CD4-positive, alpha-beta T cell (primary cell): Measurements from ENCODE around the gene ZNF385B. TPM values are rescaled to one million over a fixed set of nuclear protein-coding genes. Genes with fewer than 3 reads are reported as not detected.

ENCODE experiments used
- ATAC-seq: fragments of 200-7000 bp; cut with Tn5 transposase; one replicate; pipeline ENCODE4 v1.10.0; 2022; ENCODE audit warnings: mild to moderate bottlenecking; ENCODE audit not compliant: poor library complexity
- CTCF ChIA-PET: fragments of 350-600 bp; sonication (Branson Sonifier 250); formaldehyde crosslinking; loops from one replicate; lab custom pipeline; 2021; ENCODE audit warnings: antibody characterized with exemption, inconsistent platforms; lab: Charles Lee
- POLR2A ChIA-PET: fragments of 350-600 bp; sonication (Branson Sonifier 250); formaldehyde crosslinking; loops from one replicate; lab custom pipeline; 2021; ENCODE audit warnings: antibody characterized with exemption, inconsistent platforms; lab: Charles Lee
- DNase-seq, 14 experiments: peaks; one replicate each; pipeline ENCODE4 v3.0.0-alpha.2; 2013 to 2020; ENCODE audit warnings: mixed read lengths in 2 of 14
- H3K27ac ChIP-seq, 2 donors: one replicate each; pipeline versions ENCODE4 v1.5.1 to v1.7.0; 2013; ENCODE audit warnings: low read length in 2 of 2, low read depth in 1 of 2, mild to moderate bottlenecking in 1 of 2
- H3K27me3 ChIP-seq, 2 experiments: 1 replicate in 1 of 2; 2 replicates in 1 of 2; pipeline versions ENCODE4 v1.6.1 to v1.7.0; 2013; ENCODE audit warnings: low read length in 2 of 2, control low read depth in 1 of 2, mild to moderate bottlenecking in 1 of 2, moderate library complexity in 1 of 2; ENCODE audit not compliant: insufficient read depth in 2 of 2, control insufficient read depth in 1 of 2
- H3K36me3 ChIP-seq: one replicate; pipeline ENCODE4 v1.6.1; 2013; ENCODE audit warnings: low read length, control low read depth; ENCODE audit not compliant: insufficient read depth
- H3K4me1 ChIP-seq: one replicate; pipeline ENCODE4 v1.6.1; 2013; ENCODE audit warnings: low read length, control low read depth; ENCODE audit not compliant: insufficient read depth
- H3K4me3 ChIP-seq: one replicate; pipeline ENCODE4 v1.5.1; 2013; ENCODE audit warnings: mild to moderate bottlenecking, low read length, moderate library complexity
- H3K9me3 ChIP-seq, 2 experiments: 1 replicate in 1 of 2; 2 replicates in 1 of 2; pipeline versions ENCODE4 v1.6.1 to v1.7.0; 2013; ENCODE audit warnings: low read length in 2 of 2, mild to moderate bottlenecking in 2 of 2, control low read depth in 1 of 2, moderate library complexity in 1 of 2; ENCODE audit not compliant: control insufficient read depth in 1 of 2, insufficient read depth in 1 of 2
- H3K27ac Mint-ChIP-seq: one replicate; pipeline ENCODE4 v1.8.0; 2020; ENCODE audit warnings: mixed read lengths
- H3K27me3 Mint-ChIP-seq: one replicate; pipeline ENCODE4 v1.8.0; 2021; ENCODE audit warnings: mixed read lengths
- H3K36me3 Mint-ChIP-seq: one replicate; pipeline ENCODE4 v1.8.0; 2021; ENCODE audit warnings: low read depth, mixed read lengths
- H3K4me1 Mint-ChIP-seq: one replicate; pipeline ENCODE4 v1.8.0; 2021; ENCODE audit warnings: low read depth, mixed read lengths
- H3K4me3 Mint-ChIP-seq: one replicate; pipeline ENCODE4 v1.8.0; 2020; ENCODE audit warnings: mild to moderate bottlenecking, mixed read lengths
- H3K9me3 Mint-ChIP-seq: one replicate; pipeline ENCODE4 v1.8.0; 2020; ENCODE audit warnings: mixed read lengths
- CTCF ChIP-seq: fragments of 200-600 bp; IDR thresholded peaks from one replicate; pipeline ENCODE4 v1.8.0; 2022; ENCODE audit warnings: antibody characterized with exemption, mild to moderate bottlenecking
- intact Hi-C, 2 experiments: fragments of 100-400 bp; cut with DNase I in 1 of 2; cut with micrococcal nuclease in 1 of 2; formaldehyde crosslinking; loops; one replicate each; pipeline versions ENCODE4 v1.15.1 to v1.9.0; 2023 to 2025; cut with DNase I, micrococcal nuclease
- total RNA-seq, 174 experiments: library from RNA in 2 of 174; stranded (reverse) in 2 of 174; gene quantifications; one replicate each; pipeline ENCODE4 v1.2.3 and lab custom pipeline; 2021 to 2026

Gene ZNF385B
- total RNA-seq, 2 experiments from 2014 or later, result not detected

GRCh38 chr2:179809606-179810005 lies 51.8 kb downstream of the ZNF385B start:
- peaks cover 0 to 4% of the 10 kb centered on the region in 2 experiments for H3K9me3 ChIP-seq
- H3K4me3 ChIP-seq, result no peak overlapping the region
- ATAC-seq (no peak), DNase-seq (no peak)
- no peaks in the 10 kb centered on the region for H3K27me3 ChIP-seq
- CTCF ChIA-PET, result no interaction called here
- no peak for TF ChIP-seq CTCF
- H3K27ac Mint-ChIP-seq, result no peak overlapping the region
- H3K36me3 ChIP-seq, result no peaks in the 10 kb centered on the region
- intact Hi-C loops, result no loop called here
- no peaks in the 10 kb centered on the region for H3K36me3 Mint-ChIP-seq
- H3K4me1 Mint-ChIP-seq, result no peaks in the 10 kb centered on the region
- H3K9me3 Mint-ChIP-seq, result peaks cover 4% of the 10 kb centered on the region
- H3K27ac ChIP-seq, result no peak overlapping the region
- POLR2A ChIA-PET, result no interaction called here
- H3K4me3 Mint-ChIP-seq, result no peak overlapping the region
- no peaks in the 10 kb centered on the region for H3K4me1 ChIP-seq
- H3K27me3 Mint-ChIP-seq, result no peaks in the 10 kb centered on the region

- TF ChIP-seq CTCF, result no peak
- Histone ChIP-seq H3K4me1 (no peaks in the 10 kb centered on the region), H3K27ac (no peak overlapping the region), H3K4me3 (no peak overlapping the region), H3K36me3 (no peaks in the 10 kb centered on the region), H3K27me3 (no peaks in the 10 kb centered on the region), H3K9me3 (no peaks in the 10 kb centered on the region)
- ChIA-PET POLR2A (no interaction called here), CTCF (no interaction called here)
- intact Hi-C loops, result no loop called here
- Mint-ChIP-seq H3K27ac (no peak overlapping the region), H3K4me3 (no peak overlapping the region), H3K4me1 (no peaks in the 10 kb centered on the region), H3K27me3 (peaks cover 7% of the 10 kb centered on the region), H3K9me3 (no peaks in the 10 kb centered on the region), H3K36me3 (no peaks in the 10 kb centered on the region)
- DNase-seq (no peak), ATAC-seq (no peak)
Measured at GRCh38 chr2:179805001-179805400, 56.4 kb downstream of the ZNF385B start.

- intact Hi-C loops, result no loop called here
- no peaks in the 10 kb centered on the region for H3K4me1 Mint-ChIP-seq
- Histone ChIP-seq H3K9me3 (no peaks in the 10 kb centered on the region), H3K4me1 (no peaks in the 10 kb centered on the region), H3K36me3 (no peaks in the 10 kb centered on the region), H3K27me3 (no peaks in the 10 kb centered on the region), H3K27ac (no peak overlapping the region), H3K4me3 (no peak overlapping the region)
- H3K27ac Mint-ChIP-seq, result no peak overlapping the region
- ChIA-PET POLR2A (no interaction called here), CTCF (no interaction called here)
- DNase-seq, result no peak
- no peaks in the 10 kb centered on the region for H3K9me3 Mint-ChIP-seq
- no peaks in the 10 kb centered on the region for H3K36me3 Mint-ChIP-seq
- no peak for ATAC-seq
- H3K4me3 Mint-ChIP-seq, result no peak overlapping the region
- TF ChIP-seq CTCF, result no peak
- H3K27me3 Mint-ChIP-seq, result peaks cover 7% of the 10 kb centered on the region
Measured at GRCh38 chr2:179804206-179804605, 57.2 kb downstream of the ZNF385B start.
